Chondrocyte (in vitro differentiated cells): ENCODE results near the gene PXYLP1. TPM values are rescaled to one million over a fixed set of nuclear protein-coding genes. Genes with fewer than 3 reads are reported as not detected.

Experiments used
- DNase-seq: peaks from one replicate; pipeline ENCODE4 v3.0.0; 2021; ENCODE audit warnings: mixed read lengths, low spot score
- H3K27ac Mint-ChIP-seq: one replicate; pipeline ENCODE4 v1.8.0; 2021; ENCODE audit warnings: mild to moderate bottlenecking, moderate library complexity, mixed read lengths; ENCODE audit not compliant: unreplicated experiment
- H3K27me3 Mint-ChIP-seq: 2 replicates; pipeline ENCODE4 v1.8.0; 2021; ENCODE audit warnings: low read depth, mixed read lengths
- H3K36me3 Mint-ChIP-seq: 2 replicates; pipeline ENCODE4 v1.8.0; 2021; ENCODE audit warnings: low read depth, mixed read lengths
- H3K4me1 Mint-ChIP-seq: 2 replicates; pipeline ENCODE4 v1.8.0; 2021; ENCODE audit warnings: low read depth, mild to moderate bottlenecking, mixed read lengths
- H3K4me3 Mint-ChIP-seq: one replicate; pipeline ENCODE4 v1.8.0; 2021; ENCODE audit warnings: mild to moderate bottlenecking, moderate library complexity, mixed read lengths; ENCODE audit not compliant: unreplicated experiment
- H3K9me3 Mint-ChIP-seq: 2 replicates; pipeline ENCODE4 v1.8.0; 2021; ENCODE audit warnings: low read depth, mixed read lengths
- CTCF ChIP-seq: fragments of 200-600 bp; sonication (generic); IDR thresholded peaks from 2 replicates; pipeline ENCODE4 v1.5.0; 2021; ENCODE audit warnings: antibody characterized with exemption, mild to moderate bottlenecking, moderate library complexity
- total RNA-seq: library from RNA; stranded (reverse); gene quantifications from 3 replicates; pipeline ENCODE4 v1.2.1, GENCODE V29; 2021

PXYLP1 gene
- total RNA-seq, 1 donor from 2014 or later, result 36.0 TPM

- H3K9me3 Mint-ChIP-seq, result no peaks in the 10 kb centered on the region
Measured at GRCh38 chr3:141279077-141279967, 47.7 kb downstream of the PXYLP1 start.

GRCh38 chr3:141280086-141280485 is 48.5 kb downstream of the PXYLP1 start:
- H3K4me3 Mint-ChIP-seq, result no peak overlapping the region
- no peak for TF ChIP-seq CTCF
- H3K9me3 Mint-ChIP-seq, result no peaks in the 10 kb centered on the region
- H3K27ac Mint-ChIP-seq, result peak overlapping the region; percentile 92
- no peaks in the 10 kb centered on the region for H3K27me3 Mint-ChIP-seq
- DNase-seq, result no peak
- H3K4me1 Mint-ChIP-seq, result peaks cover 82% of the 10 kb centered on the region
- H3K36me3 Mint-ChIP-seq, result peaks cover 7% of the 10 kb centered on the region

More at GRCh38 chr3:141279077-141279967, 47.7 kb downstream of the PXYLP1 start:
- H3K27me3 Mint-ChIP-seq, result no peaks in the 10 kb centered on the region
- DNase-seq, result no peak
- TF ChIP-seq CTCF, result peak; percentile 80
- H3K4me3 Mint-ChIP-seq, result no peak overlapping the region
- H3K27ac Mint-ChIP-seq, result peak overlapping the region; percentile 92
- peaks cover 89% of the 10 kb centered on the region for H3K4me1 Mint-ChIP-seq
- peaks cover 7% of the 10 kb centered on the region for H3K36me3 Mint-ChIP-seq

GRCh38 chr3:141280690-141281089 is 49.1 kb downstream of the PXYLP1 start:
- Mint-ChIP-seq H3K27ac (peak overlapping the region; percentile 92), H3K4me3 (no peak overlapping the region), H3K9me3 (no peaks in the 10 kb centered on the region), H3K4me1 (peaks cover 77% of the 10 kb centered on the region), H3K36me3 (peaks cover 8% of the 10 kb centered on the region), H3K27me3 (no peaks in the 10 kb centered on the region)
- DNase-seq, result no peak
- peak; percentile 45 for TF ChIP-seq CTCF

GRCh38 chr3:141285570-141285969 is 53.9 kb downstream of the PXYLP1 start:
- TF ChIP-seq CTCF, result no peak
- Mint-ChIP-seq H3K9me3 (no peaks in the 10 kb centered on the region), H3K36me3 (peaks cover 8% of the 10 kb centered on the region), H3K27ac (no peak overlapping the region), H3K4me3 (no peak overlapping the region), H3K27me3 (no peaks in the 10 kb centered on the region), H3K4me1 (peaks cover 74% of the 10 kb centered on the region)
- DNase-seq, result no peak

- peaks cover 8% of the 10 kb centered on the region for H3K36me3 Mint-ChIP-seq
- no peaks in the 10 kb centered on the region for H3K9me3 Mint-ChIP-seq
- no peak overlapping the region for H3K27ac Mint-ChIP-seq
- H3K27me3 Mint-ChIP-seq, result no peaks in the 10 kb centered on the region
- H3K4me3 Mint-ChIP-seq, result no peak overlapping the region
- no peak for DNase-seq
- peaks cover 75% of the 10 kb centered on the region for H3K4me1 Mint-ChIP-seq
- no peak for TF ChIP-seq CTCF
Measured at GRCh38 chr3:141286856-141287255, 55.2 kb downstream of the PXYLP1 start.
